CD4-positive, alpha-beta T cell treated with Interleukin-6 for 4 hours (primary cell): Measurements from ENCODE around the gene GPR149.
"Not testable (repeated sequence)": the region's sequence is repeated elsewhere in the genome, so short reads cannot be mapped to it uniquely, and the experiment has no call there.

Experiments
- DNase-seq: peaks from one replicate; pipeline ENCODE4 v3.0.0-alpha.2; 2020; ENCODE audit warnings: mixed read lengths

Gene GPR149, protein sequence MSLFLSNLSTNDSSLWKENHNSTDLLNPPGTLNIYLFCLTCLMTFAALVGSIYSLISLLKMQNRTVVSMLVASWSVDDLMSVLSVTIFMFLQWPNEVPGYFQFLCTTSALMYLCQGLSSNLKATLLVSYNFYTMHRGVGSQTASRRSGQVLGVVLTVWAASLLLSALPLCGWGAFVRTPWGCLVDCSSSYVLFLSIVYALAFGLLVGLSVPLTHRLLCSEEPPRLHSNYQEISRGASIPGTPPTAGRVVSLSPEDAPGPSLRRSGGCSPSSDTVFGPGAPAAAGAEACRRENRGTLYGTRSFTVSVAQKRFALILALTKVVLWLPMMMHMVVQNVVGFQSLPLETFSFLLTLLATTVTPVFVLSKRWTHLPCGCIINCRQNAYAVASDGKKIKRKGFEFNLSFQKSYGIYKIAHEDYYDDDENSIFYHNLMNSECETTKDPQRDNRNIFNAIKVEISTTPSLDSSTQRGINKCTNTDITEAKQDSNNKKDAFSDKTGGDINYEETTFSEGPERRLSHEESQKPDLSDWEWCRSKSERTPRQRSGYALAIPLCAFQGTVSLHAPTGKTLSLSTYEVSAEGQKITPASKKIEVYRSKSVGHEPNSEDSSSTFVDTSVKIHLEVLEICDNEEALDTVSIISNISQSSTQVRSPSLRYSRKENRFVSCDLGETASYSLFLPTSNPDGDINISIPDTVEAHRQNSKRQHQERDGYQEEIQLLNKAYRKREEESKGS

DNA sequence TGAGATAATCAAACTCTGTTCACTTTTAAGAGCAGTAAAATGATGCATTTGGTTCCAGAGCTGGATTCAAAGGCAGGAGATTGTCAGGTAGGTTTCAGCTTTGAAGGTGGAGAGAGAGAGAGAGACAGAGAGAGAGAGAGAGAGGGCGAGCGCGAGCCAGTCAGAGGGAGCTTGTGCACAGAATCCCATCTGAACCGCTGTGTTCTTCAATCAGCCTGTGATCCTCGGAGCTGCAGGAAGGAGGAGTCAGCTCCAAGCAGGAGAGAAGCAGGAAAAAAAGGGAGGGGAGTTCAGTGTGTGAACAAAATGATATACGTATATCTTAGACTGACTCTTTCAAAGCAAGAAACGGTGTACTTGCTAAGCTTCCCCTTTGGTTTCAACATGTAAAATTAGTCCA lies at the start of gene GPR149:
Gene GPR149, minus strand, starts transcription at position 177 of the 400 bp plus-strand sequence. CDS start 575 bp downstream, outside the sequence.
- DNase-seq: no peak

DNA sequence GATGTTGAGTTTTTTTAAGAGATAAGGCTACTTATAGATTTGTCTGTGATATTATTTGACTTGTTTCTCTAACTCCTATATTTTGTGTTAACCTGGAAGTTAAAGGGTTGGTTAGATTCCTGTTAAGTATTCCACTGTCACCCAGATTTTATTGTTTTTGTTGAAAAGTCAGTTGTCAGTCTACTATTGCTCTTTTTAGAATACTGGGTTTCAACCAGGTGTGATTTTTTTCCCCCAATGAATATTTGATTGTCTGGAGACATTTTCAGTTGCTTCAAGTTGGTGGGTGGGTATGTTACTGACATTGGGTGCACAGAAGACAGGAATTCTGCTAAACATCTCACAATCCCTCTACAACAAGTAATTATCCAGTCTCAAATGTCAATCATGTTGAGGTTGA lies 43.8 kb upstream of the GPR149 start:
- DNase-seq: no peak

DNA sequence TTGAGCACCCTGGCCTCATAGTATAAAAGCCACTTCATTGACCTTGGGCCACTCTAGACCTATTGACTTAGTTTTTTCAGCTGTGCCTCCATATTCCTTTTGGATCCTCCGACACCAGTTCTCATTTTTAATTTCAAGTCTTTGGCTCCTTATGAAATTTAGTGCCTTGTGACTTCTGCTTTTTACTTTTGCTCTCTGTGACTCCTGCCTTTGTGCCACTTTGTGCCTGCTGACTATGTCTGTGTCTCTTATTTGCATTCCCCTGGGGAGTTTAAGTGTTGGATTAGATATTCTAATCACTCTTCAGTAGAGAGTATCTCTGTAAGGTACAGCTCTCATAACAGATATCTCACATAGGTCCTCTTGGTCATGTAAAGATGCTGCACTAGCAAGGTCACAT lies 39.6 kb upstream of the GPR149 start:
- DNase-seq: no peak

DNA sequence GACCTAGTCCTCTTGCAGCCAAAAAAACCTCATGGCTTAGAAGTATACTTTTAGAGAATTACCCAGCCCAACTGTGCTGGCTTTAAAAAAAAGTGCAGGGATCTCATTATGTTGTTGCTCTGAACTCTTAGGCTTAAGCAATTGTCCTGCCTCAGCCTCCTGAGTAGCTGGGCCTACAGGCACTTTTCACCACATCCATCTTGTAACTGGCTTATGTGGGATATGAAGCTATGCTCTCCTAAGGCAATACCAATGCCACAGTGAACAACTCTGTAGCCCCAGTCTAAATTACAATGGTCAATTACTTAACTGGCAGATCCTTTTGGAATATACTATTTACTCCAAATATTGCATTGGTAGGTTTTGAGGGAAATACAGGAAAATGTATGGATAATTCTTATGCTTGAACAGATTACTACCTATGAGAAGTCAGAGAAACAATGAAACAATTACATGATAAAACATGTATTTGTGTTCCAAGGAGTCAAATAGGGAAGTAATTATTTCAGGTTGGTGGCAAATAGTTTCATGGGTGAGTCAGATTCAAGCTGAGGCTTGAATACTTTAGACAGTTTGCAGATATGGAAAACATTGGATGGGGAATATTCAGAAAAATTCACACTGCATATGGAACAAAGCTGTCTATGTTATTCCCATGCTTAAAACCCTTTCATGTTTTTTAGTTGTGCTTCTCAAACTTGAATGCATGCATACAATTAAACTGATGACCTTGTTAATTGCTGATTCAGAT lies 34.6 kb upstream of the GPR149 start:
- DNase-seq: no peak

DNA sequence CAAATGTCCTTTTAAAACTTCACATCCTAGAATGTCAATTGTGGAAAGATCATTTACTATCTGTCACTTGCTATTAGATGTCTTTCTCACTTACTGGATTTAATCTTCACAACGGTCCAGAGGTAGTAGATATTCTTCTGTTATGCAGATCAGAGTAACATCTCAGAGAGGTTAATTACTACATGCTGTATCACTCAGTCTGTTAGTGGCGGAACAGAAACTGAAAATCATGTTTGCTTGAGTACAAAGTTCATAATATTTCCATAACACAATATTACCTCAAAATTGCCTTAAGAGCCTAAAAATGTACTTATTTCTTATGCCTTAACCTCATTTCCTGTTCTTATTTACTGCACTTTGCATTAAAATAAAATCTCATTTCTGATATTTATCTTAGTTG lies 28.6 kb upstream of the GPR149 start:
- no peak for DNase-seq

DNA sequence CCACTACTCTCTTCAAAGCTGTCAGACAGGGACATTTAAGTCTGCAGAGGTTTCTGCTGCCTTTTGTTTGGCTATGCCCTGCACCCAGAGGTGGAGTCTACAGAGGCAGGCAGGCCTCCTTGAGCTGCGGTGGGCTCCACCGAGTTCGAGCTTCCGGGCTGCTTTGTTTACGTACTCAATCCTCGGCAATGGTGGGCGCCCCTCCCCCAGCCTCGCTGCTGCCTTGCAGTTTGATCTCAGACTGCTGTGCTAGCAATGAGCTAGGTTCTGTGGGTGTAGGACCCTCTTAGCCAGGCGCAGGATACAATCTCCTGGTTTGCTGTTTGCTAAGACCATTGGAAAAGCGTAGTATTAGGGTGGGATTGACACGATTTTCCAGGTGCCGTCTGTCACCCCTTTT lies 9.1 kb upstream of the GPR149 start:
- not testable (repeated sequence) for DNase-seq

DNA sequence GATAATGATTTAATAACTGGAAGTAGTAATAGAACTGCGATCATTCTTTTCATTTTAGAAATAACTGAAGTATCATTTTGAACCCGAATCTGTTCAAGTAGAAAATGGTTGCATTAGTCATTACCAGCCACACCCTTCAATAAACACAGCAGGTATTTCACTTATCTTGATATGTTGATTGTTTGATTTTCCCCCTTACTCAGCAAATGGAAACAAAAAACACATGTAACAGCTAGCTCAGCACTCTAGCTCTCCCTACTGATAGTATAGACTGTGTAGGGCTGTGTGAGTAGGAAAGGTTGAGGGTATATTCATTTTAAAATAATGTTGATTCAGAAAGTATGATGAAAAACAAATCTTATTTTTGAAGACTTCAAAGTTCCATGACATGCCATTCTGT lies 1.1 kb upstream of the GPR149 start:
- DNase-seq: no peak

DNA sequence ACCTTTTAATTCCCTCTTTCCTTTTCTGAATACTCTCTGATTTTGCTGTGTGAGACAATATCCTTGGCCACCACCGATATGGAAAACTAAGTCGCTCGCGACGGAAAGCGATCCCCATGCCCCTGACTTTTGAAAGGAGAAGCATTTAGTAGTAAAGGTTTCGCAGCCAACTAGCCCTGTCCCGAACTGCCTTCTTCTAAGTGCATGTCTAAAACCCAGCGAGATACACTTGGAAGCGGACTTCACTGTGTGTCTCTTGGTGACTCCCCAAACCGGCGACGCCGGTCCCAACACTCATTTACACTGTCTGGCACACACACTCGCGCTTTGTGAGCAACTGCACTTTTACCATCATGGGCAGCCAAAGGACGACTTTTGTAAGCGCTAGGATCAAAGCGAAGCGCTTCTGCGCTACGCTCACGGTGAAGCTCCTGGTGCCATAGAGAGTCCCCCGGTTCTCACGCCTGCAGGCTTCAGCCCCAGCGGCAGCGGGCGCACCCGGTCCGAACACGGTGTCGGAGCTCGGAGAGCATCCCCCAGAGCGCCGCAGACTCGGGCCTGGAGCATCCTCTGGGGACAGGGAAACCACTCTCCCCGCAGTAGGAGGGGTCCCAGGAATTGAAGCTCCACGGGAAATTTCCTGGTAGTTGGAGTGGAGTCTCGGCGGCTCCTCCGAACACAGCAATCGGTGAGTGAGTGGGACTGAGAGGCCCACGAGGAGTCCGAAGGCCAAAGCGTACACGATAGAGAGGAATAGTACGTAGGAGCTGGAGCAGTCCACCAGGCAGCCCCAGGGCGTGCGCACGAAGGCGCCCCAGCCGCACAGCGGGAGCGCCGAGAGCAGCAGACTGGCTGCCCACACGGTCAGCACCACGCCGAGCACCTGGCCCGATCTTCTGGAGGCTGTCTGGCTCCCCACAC lies 1.4 kb downstream of the GPR149 start:
- DNase-seq: no peak

DNA sequence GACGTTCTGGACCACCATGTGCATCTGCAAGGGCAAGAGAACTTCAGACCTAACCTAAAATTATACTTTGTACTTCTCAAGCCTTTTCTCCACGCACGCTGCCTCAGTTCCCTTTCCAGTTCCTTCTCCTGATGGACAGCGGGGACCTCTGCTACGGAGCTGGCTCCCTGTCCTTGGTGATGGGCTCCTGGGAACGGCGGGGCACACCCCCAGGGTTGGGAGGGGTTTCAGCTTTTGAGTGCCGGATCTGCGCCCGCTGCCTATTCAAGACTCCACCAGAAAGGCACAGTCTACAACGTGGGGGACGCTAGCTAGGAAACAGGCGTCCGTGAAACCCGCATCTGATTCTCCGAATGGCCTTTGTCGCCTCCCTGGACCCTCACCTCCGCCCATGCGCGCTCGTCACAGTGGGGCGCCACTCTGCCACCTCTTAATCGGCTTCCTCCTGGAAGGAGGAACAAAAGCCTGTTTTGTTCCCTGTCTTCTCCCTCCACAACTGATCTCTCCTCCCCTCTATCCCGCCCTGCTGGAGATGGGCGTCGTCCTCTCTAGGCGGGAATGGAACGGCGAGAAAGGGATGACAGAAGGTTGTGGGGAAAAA lies 2.2 kb downstream of the GPR149 start:
- DNase-seq: no peak

DNA sequence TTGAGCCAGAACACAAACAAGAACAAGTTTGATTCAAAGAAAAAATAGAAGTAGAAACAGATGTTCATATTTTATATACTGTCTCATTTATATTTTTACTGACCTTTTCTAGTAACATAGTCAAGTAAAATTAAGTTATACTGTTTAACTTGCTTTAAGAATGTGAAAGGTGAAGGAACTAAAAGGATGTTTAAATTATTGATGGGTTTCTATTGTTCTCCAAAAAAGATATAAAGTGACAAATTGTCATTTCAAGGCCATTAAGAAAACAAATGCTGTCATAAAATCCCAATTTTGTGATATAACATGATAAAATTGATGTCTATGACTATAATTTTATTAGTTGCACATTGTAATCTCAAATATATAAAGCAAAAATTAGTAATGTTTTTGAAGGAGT lies 7.3 kb downstream of the GPR149 start:
- DNase-seq: no peak

DNA sequence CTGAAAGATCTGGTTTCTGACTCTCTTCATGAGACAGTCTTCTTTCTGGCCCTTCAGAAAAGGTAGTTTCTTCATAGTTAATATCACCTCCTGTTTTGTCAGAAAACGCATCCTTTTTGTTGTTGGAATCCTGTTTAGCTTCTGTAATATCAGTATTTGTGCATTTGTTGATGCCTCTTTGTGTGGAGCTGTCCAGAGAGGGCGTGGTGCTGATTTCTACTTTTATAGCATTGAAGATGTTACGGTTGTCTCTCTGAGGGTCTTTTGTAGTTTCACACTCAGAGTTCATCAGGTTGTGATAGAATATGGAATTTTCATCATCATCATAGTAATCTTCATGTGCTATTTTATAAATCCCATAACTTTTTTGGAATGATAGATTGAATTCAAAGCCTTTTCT lies 8.9 kb downstream of the GPR149 start:
- no peak for DNase-seq

DNA sequence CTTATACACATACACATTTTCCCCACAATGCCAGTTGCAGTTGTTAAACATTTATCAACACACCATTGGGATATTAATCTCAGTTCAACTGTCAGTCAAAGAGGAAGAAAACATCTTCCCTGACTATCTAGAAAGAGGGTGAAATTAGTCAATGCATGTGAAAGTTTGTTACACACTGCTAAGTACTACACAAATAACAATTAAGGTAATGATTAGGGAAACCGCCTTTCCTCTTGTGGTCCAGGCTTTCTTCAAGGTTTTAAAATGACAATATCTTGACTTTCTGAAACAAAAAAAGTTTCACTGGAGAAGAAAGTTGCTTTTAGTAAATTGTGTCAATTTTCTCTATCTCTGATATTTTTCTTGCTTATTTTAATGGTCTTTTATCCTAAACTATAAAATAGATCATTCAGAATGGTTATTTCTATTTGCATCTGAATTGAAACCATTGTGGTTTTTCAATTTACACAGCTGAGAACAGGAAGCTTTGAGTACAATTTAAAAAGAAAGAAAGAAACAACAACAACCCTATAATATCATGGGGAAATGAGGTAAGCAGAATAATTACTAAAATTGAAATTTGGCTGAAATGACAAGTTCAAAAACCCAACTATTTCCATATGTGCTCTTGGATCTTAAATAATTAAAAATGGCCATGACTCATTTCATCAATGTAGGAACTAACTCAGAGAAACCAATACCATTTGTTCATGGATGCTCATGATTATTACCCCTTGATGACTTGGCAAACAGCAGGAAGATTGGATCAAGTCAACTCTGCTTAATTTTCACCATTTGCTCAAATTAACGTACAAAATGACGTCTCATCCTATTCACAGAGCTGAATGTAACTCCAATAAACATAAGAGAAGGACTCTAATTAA lies 31.7 kb downstream of the GPR149 start:
- no peak for DNase-seq

DNA sequence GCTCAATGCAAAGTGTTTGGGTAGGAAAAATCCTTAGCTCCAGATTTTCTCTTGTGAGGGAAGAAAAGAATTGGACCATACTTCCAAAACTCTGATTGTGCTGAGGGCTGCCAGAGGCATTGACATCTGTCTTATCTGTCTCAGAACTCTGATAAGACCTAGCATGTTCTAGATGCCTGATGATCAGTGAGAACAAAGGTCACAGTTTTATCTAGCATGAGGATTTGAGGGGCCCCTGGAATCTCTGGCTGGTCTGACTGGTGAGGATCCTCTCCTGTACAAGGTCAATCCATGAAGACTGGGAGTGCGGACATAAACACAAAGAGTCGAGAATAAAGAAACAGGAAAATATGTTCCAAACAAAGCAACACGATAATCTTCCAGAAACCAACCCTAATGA lies 40.1 kb downstream of the GPR149 start:
- DNase-seq: no peak

DNA sequence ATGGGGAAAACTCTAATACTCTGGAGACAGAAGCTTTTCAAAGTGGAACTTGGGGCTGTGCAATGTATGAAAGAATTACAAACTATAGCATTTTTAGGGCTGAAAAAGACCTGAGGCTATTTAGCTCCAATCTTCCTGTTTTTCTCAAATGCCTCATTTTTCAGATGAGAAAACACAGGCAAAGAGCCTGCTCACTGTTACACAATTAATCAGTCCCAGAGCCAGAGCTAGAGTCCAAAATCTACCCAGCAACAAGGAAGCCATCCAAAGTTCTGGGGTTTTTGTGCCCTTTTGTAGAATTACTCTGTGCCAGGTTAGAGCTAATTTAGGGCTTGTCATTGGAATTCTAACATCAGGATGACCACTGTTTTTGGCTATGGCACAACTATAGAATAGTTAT lies 45.5 kb downstream of the GPR149 start:
- no peak for DNase-seq

DNA sequence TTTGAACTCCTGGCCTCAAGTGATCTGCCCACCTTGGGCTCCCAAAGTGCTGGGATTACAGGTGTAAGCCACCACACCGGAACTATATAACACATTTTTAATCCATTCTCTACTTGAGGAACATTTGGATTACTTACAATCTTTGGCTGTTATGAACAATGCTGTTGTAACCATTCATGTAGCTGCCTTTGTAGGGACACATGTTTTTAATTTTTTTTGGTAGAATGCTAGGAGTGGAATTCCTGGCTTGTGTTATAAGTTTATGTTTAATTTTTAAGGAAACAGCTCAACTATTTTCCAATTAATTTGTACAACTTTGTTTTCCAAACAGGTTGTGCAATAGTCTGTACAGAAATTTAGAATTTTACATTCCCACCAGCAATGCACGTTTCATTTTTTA lies 51.7 kb downstream of the GPR149 start:
- DNase-seq: no peak

DNA sequence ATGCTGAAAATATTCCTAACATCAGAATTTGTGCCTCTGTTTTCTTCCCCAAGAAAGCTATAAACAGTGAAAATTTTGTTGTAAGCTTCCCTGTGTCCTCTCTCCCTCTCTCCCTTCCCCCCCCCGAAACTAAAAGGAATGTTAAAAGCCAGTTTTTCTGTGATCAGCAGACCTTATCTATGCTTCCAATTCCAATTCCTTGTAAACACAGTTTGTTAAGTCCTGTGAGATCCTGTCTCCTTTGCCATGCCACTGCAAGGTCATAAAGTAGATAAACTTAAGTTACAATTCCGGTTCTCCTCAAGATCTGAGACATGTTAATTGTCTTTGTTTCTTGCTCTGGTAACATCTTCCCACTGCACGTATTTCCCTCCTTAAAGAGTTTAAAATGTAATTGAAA lies 62.8 kb downstream of the GPR149 start:
- DNase-seq: no peak

DNA sequence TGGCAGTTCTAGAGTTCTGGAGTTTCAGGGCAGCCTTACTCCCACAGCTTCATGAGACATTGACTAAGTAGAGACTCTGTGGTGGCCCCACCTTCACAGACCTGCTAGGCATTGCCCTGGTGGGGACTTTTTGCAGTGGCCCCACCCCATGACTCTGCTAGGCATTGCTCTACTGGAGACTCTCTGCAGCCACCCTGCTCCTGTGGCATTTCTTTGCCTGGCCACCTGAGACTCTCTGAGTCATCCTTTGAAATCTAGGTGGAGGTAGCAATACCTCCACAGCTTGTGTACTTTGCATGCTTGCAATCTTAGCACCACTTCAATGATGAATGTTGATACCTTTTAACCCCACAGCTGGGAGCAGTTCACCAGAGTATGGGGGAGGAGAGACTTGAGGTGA lies 65.1 kb downstream of the GPR149 start:
- no peak for DNase-seq

DNA sequence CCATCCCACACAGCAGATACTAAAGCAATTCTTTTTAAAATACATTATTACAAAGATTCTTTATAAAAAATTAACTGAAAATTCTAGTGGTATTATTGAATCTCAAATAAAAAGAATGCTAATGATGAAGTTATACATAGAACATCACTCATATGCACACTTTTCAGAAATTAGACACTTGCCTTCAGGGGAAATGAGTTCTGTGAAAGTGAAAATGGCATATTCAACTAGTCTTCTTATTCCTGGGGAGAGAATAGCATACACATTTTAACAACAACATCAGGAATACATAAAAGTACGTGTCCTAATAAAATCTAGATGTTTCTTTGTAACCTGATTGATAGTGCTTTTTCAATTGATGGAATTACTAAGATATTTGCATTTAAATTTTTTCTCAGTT lies 68.9 kb downstream of the GPR149 start:
- DNase-seq: no peak

DNA sequence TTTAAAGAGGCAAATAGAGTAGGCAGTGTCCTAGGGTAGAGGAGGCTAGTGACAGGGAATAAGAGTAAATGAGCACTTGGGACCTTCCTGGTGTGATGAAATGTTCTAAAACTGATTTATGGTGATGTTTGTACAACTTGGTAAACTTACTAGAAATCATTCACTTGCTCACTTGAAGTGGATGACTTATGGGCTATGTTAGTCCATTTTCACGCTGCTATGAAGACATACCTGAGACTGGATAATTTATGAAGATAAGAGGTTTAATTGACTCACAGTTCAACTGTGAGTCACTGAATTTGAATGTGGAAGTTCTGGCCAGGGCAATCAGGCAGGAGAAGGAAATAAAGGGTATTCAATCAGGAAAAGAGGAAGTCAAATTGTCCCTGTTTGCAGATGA lies 74.0 kb downstream of the GPR149 start:
- DNase-seq: no peak

DNA sequence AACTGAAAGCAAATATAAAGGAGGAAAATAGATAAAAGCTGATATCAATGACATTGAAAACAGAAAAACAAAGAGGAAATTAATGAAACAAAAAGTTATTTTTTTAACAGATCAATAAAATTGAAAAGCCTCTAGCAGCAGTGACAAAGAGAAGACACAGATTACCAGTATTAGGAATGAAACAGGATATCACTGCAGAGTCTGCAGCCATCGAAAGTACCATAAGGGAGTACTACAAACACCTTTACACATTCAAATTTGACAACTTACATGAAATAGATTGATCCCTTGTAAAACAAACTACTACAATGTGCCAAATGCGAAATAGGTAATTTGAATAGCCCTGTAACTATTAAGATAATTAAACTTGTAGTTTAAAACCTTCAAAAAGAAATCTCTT lies 80.8 kb downstream of the GPR149 start:
- DNase-seq: no peak
